Endometrium (tissue), 2 donors: ENCODE results near the gene PHF19.

Experiments
- FAIRE-seq: peaks from 2 replicates; lab custom pipeline; 2012; peaks lifted over from hg19 to GRCh38; lab: Jason Lieb, UNC
- donor health status: control.
- donor health status: control.

PHF19 gene

GRCh38 chr9:120876842-120877240 is at the start of gene PHF19:
TSS of gene PHF19 (minus strand) at chr9:120877188. CDS start at chr9:120874741, 2,447 bp downstream.
- FAIRE-seq = no peak

- no peak for FAIRE-seq
Measured at GRCh38 chr9:120926397-120926928, 49.5 kb upstream of the PHF19 start, which contains the start of gene TRAF1. TSS of gene TRAF1 (minus strand) at chr9:120926796. CDS start at chr9:120926075, 721 bp downstream.

GRCh38 chr9:120925535-120926396 is 48.8 kb upstream of the PHF19 start:
- FAIRE-seq = no peak

- FAIRE-seq = no peak
Measured at GRCh38 chr9:120924698-120925534, 47.9 kb upstream of the PHF19 start.

GRCh38 chr9:120923620-120924328 is 46.8 kb upstream of the PHF19 start:
- FAIRE-seq = no peak

GRCh38 chr9:120922404-120923195 is 45.6 kb upstream of the PHF19 start:
- no peak for FAIRE-seq

GRCh38 chr9:120921661-120922181 is 44.7 kb upstream of the PHF19 start:
- no peak for FAIRE-seq

- FAIRE-seq = no peak
Measured at GRCh38 chr9:120920806-120921178, 43.8 kb upstream of the PHF19 start.

- no peak for FAIRE-seq
Measured at GRCh38 chr9:120919843-120920805, 43.1 kb upstream of the PHF19 start.

GRCh38 chr9:120918931-120919842 is 42.2 kb upstream of the PHF19 start:
- no peak for FAIRE-seq

GRCh38 chr9:120917929-120918762 is 41.2 kb upstream of the PHF19 start:
- no peak for FAIRE-seq

GRCh38 chr9:120916991-120917880 is 40.2 kb upstream of the PHF19 start:
- no peak for FAIRE-seq

- FAIRE-seq = no peak
Measured at GRCh38 chr9:120916588-120916987, 39.6 kb upstream of the PHF19 start.

GRCh38 chr9:120915854-120916470 is 39.0 kb upstream of the PHF19 start:
- FAIRE-seq = no peak

- no peak for FAIRE-seq
Measured at GRCh38 chr9:120914953-120915352, 38.0 kb upstream of the PHF19 start.

GRCh38 chr9:120914396-120914795 is 37.4 kb upstream of the PHF19 start:
- no peak for FAIRE-seq
